GM21825 (cell line): Measurements from ENCODE around the gene R3HDM1.
"Not testable (repeated sequence)": the region's sequence is repeated elsewhere in the genome, so short reads cannot be mapped to it uniquely, and the experiment has no call there.

ENCODE experiments used
- ATAC-seq: cut with Tn5 transposase; IDR thresholded peaks from one replicate; pipeline ENCODE4 v1.9.1; 2021; ENCODE audit warnings: mild to moderate bottlenecking, moderate library complexity; ENCODE audit not compliant: unreplicated experiment

The R3HDM1 gene

DNA sequence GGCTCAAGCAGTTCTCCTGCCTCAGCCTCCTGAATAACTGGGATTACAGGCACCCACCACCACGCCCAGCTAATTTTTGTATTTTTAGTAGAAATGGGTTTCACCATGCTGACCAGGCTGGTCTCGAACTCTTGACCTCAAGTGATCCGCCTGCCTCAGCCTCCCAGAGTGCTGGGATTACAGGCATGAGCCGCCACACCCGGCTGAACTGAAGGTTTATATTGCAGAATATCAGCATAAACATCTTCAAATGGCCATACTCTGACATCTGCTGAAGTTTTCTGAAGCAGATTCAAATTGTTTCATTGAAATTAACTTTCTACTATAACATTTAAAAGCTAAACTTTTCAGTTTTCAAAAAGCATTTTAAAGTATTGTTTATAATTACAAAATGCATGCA lies 172.8 kb downstream of the R3HDM1 start:
- ATAC-seq = not testable (repeated sequence)

- ATAC-seq = no peak
These were observed 176.9 kb downstream of the R3HDM1 start for GRCh38 chr2:135708159-135708558.

DNA sequence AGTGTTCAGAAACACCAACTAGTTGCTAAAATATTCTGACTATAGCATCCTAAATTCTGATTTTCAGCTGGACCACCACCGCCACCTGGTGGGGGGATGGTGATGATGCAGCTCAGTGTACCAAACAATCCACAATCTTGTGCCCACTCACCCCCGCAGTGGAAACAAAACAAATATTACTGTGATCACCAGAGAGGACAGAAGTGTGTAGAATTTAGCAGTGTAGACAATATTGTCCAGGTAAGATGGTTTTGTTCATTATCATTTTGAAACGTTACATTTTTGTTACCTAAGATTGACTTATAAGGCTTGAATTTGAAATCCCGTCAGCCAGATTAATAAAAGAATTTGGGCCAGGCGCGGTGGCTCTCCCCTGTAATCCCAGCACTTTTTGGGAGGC lies 178.7 kb downstream of the R3HDM1 start:
- ATAC-seq = no peak

GRCh38 chr2:135715086-135715485 lies 183.8 kb downstream of the R3HDM1 start:
- ATAC-seq = not testable (repeated sequence)

DNA sequence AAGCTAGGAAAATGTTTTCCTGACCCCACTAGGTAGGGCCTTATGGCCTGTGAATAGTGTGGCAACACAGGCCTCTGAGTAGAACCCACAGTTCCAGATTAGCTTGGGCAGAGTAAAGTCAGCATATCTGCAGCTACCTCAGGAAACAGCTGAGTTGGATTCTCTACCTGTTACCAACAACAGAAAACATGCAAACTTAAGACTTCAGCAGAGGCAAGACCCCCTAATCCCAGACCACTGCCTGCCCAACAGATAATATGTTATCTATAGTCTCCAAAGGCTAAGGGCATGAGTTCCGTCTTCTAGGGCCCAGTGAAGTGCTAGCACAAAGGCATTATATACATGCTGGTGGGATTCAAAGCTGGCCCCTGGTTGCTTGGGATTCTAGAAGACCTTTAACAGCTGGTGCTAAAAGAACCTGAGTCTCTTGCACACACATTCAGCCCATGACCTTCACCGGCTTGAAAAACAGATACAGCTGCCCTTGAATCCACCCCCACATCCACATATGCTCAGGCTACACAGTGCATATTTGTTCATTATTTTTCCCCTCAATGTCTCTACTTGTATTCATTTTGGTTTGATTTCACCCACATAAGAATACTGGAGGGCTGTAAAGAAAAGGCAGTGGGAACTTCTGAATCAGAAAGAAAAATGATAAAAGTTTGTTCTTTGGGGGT lies 196.9 kb downstream of the R3HDM1 start:
- no peak for ATAC-seq

GRCh38 chr2:135732561-135732960 lies 201.3 kb downstream of the R3HDM1 start:
- no peak for ATAC-seq

GRCh38 chr2:135733045-135733444 lies 201.8 kb downstream of the R3HDM1 start:
- ATAC-seq = no peak

DNA sequence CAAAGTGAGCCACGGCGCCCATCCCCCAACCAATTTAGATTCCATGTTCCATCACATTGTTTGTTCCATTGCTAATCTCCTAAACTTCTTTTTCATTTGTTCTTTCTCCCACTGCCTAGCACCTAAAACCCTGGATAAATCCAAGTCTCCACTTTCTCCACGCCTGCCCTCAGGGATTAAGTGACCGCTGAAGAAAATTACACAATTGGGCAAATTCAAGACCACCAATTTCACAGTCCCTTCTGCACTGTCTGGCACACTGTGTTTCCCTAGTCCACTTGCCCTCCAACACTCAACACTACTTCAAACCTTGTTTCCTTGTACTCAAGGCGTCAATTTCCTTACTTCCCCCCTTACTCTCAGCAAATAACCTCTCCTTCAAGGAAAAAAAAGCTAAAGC lies 205.3 kb downstream of the R3HDM1 start:
- no peak for ATAC-seq

- ATAC-seq = no peak
These were observed 208.9 kb downstream of the R3HDM1 start for GRCh38 chr2:135740206-135740605.

- ATAC-seq = no peak
These were observed 209.7 kb downstream of the R3HDM1 start for GRCh38 chr2:135741043-135741394.

- ATAC-seq = peak; percentile 94
These were observed 210.4 kb downstream of the R3HDM1 start, which contains the start of gene UBXN4 for GRCh38 chr2:135741395-135742324. UBXN4 (plus strand) TSS chr2:135741855; CDS start chr2:135741930, 75 bp downstream.

DNA sequence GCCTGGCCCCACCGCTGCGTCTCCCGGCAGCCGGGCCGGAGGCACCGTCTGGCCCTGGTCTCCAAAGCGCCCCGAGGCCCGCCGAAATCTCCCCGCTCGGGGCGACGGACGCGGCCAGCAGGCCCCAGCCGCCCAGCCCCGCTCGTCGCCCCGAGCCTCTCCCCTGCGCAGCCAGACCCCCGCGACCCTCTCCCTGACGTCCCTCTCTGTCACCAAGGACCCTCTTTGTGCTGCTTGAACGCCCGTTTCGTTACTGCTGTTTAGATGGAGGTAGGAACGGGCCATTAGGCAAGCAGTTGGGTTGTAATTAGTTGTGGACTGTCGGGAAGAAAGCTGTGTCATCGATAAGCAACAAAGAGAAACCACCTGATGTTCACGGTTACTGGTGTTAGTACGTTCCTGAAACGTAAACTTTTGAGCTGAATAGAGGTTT lies 211.1 kb downstream of the R3HDM1 start:
- ATAC-seq = peak; percentile 21

- no peak for ATAC-seq
These were observed 212.6 kb downstream of the R3HDM1 start for GRCh38 chr2:135743860-135744259.

DNA sequence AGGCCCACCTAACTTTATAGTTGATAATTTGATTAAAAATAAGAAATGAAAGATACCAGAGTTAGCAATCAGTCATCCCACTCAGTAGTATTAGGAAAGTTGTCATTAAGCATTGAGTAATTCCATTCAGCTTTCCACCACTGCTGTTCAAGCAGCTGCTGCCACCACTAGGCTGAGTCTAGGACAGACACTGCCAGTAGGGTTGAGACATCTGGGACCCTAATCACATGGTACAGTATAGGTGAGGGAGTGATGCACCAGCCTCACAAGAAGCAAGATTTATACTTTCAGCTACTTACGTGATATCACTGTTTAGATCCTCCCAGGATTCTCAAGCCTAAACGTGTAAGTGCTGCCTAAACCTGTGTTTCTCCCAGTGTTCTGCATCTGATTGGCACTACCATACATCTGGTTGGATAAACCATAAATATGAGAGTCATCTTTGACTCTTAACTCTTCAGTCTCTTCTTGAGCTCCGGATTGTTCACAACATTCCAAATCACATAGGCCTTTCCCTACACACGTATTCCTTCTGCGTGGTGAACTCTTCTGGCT lies 213.6 kb downstream of the R3HDM1 start:
- no peak for ATAC-seq

- ATAC-seq = no peak
These were observed 214.3 kb downstream of the R3HDM1 start for GRCh38 chr2:135745545-135745944.

- no peak for ATAC-seq
These were observed 224.3 kb downstream of the R3HDM1 start for GRCh38 chr2:135755573-135755972.

DNA sequence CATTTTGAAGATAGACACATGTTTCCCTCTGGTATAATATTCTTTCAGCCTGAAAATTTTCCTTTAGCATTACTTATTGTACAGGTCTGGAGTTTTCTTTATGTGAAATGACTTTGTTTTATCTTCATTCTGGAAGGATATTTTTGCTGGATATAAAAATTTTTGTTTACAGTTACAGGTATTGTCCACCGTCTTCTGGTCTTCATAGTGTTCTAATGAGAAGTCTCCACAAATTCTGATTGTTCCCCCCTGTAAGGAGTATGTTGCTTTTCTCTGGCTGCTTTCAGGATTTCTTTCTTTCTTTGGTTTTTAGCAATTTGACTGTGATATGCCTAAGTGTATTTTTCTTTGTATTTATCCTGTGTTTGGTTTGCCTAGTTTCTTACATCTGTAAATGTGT lies 225.4 kb downstream of the R3HDM1 start:
- no peak for ATAC-seq

DNA sequence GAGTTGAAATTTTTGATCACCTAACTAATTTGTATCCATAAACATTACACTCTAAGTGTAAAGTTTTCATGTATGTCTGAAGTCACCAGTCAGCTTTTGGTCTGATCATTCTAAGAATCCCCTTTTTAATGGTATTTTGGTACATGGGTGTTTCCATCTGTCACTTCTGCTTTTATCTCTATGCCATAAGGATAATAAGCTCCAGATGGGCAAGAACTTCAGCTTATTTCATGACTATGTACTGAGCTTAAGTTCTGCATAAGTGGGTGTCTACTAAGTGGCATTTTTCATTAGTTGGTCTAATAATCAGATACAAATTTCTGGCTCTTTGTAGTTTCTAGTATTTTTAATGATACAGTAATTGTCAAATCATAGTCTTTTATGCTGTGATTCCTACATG lies 230.7 kb downstream of the R3HDM1 start:
- ATAC-seq = no peak

DNA sequence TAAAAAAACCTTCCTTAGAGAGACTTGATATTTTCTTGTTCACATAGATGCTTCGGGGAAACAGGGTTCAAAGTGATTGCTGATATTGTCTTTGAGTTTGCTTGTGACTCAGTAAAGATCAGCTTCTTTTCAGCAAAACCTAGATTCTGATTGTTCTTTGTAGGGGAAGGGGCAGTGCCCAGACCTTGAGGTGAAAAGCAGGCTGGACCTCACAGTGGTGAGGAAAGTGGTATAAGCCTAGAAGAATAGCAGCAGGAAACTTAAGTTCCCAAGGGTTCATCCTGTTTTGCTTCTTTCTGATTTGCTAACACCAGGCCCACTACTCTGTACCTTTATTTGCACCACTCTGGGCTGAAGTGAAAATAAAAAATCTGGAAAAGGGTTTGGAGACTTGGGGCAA lies 231.2 kb downstream of the R3HDM1 start:
- no peak for ATAC-seq

DNA sequence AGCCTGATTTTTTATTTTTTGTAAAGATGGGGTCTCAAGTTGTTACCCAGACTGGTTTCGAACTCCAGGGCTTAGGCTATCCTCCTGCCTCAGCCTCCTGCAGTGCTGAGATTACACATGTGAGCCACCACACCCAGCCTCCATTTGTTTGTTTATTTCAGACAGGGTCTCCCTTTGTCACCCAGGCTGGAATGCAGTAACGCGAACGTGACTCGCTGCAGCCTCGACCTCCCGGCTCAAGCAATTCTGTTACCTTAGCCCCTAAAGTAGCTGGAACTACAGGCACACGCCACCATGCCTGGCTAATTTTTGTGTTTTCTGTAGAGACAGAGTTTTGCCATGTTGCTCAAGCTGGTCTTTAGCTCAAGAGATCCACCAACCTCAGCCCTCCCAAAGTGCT lies 237.6 kb downstream of the R3HDM1 start:
- ATAC-seq = no peak

DNA sequence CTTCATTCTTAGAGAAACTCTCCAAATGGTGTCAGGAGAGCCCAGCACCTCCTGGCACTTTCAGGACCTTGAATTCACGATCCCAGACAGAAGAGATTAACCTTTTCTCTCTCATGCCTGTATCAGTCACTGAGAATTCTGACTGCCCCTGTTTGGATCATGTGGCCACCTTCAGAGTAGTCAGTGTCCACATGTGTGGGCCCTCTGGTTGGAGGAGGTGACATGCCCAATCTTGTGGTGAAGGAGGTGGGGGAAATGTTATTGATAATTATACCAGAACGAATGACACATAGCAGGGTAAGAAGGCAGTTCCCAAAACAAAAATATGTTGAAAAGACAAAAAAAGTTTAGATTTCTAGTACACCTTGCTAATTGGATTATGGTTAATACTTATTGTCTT lies 242.0 kb downstream of the R3HDM1 start:
- ATAC-seq = no peak

DNA sequence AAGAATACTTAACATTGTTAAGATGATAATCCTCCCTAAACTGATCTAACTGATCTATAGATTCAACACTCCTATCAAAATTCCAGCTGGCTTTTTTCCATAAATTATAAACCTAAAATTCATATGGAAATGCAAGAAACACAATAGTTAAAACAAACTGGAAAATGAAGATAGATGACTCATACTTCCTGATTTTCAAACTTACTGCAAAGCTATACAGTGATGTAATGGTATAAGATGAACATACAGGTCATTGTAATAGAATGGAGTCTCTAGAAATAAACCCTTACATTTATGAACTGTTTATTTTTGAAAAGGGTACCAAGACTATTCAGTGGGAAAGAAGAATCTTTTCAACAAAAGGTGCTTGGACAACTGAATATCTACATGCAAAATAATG lies 242.6 kb downstream of the R3HDM1 start:
- no peak for ATAC-seq
